K562 (cell line): ENCODE results near the gene CABYR. TPM values are rescaled to one million over a fixed set of nuclear protein-coding genes. Genes with fewer than 3 reads are reported as not detected.
A peak's percentile ranks its signal among the peaks of the same experiment; 100 is the strongest.

Experiments
- CCAR2 ChIP-seq: fragments of 200-400 bp; formaldehyde crosslinking; IDR thresholded peaks from 2 replicates; pipeline ENCODE4 v1.6.1; 2017; ENCODE audit warnings: mild to moderate bottlenecking, low read depth, low read length
- CHD7 ChIP-seq: fragments of 200-600 bp; sonication (generic); IDR thresholded peaks from one replicate; pipeline ENCODE4 v1.6.1; 2012; ENCODE audit warnings: mild to moderate bottlenecking, low read depth, low read length, inconsistent platforms
- NFE2L1 ChIP-seq: fragments of 450-650 bp; IDR thresholded peaks from 2 replicates; pipeline ENCODE4 v1.6.1; 2016; ENCODE audit warnings: missing genetic modification characterization, low read depth, mild to moderate bottlenecking, missing compliant biosample characterization, moderate library complexity, borderline replicate concordance
- polyA plus RNA-seq, 8 experiments: library from polyadenylated mRNA; depleted of rRNA in 4 of 8; stranded (reverse) in 5 of 8; unstranded in 3 of 8; fragments of >200 nt; fragmentation: Nextera tagmentation in 2 of 8; fragmentation: Illumina TruSeq in 1 of 8; extraction: Ambion mirVana in 2 of 8; extraction: Trizol in 1 of 8; gene quantifications; 2 replicates each; pipeline versions ENCODE4 v1.2.1 to v1.2.3, GENCODE V29; 2011 to 2014; ENCODE audit warnings: inconsistent platforms in 1 of 8, missing spikeins in 1 of 8
- total RNA-seq, 7 experiments: library from RNA; depleted of rRNA in 6 of 7; stranded (reverse); fragments of >200 nt in 6 of 7; fragmentation: Illumina TruSeq in 2 of 7; extraction: Trizol in 2 of 7; gene quantifications; 2 replicates each; pipeline versions ENCODE4 v1.2.1 to v1.2.3, GENCODE V29; 2011 to 2021; ENCODE audit warnings: low replicate concordance in 1 of 7

The CABYR gene
- total and polyA plus RNA-seq, 9 of the 15 experiments (the other 6 are each of a cell fraction or from before 2014, with no cell fraction given), result not detected

GRCh38 chr18:24173997-24174396, 35.1 kb downstream of the CABYR start (continued):
- no peak for TF ChIP-seq CHD7
- no peak for TF ChIP-seq CCAR2
- TF ChIP-seq NFE2L1 (tag), result peak; percentile 54; the same call in 1 of the 2 replicates
- TF ChIP-seq, all 486 proteins: peak for 7
